Measurements from ENCODE around the gene PIP4K2A.

Gene PIP4K2A

GRCh38 chr10:22665329-22665728, 49.0 kb downstream of the PIP4K2A start:
- TF ChIP-seq Cebpa-rat (IDR thresholded peaks at IDR 0.05) = no peak
- no peak overlapping the region for H3K9ac ChIP-seq
- peaks cover 24 to 95% (median 45%) of the 10 kb centered on the region in 11 experiments; a peak in 20 of 22 replicates for H4K20me1 ChIP-seq
- no peaks in the 10 kb centered on the region for H3K27me3 ChIP-seq
- H3K4me2 ChIP-seq = no peak overlapping the region
- H3K27ac ChIP-seq = no peak overlapping the region
- H3K9me3 ChIP-seq (replicated peaks in 1 of 11) = no peaks in the 10 kb centered on the region
- peaks cover 0 to 6% (median 0%) of the 10 kb centered on the region in 11 experiments; a peak in 1 of 22 replicates for H3K36me3 ChIP-seq
- H3K4me3 ChIP-seq = no peak overlapping the region
- peaks cover 10 to 44% (median 18%) of the 10 kb centered on the region in 10 experiments for H3K4me1 ChIP-seq

GRCh38 chr10:22662733-22663330, 51.5 kb downstream of the PIP4K2A start:
- no peak overlapping the region for H3K4me2 ChIP-seq
- no peak overlapping the region for H3K9ac ChIP-seq
- no peak overlapping the region for H3K27ac ChIP-seq
- H4K20me1 ChIP-seq = peaks cover 10 to 95% (median 45%) of the 10 kb centered on the region in 11 experiments; a peak in 20 of 22 replicates
- no peaks in the 10 kb centered on the region for H3K27me3 ChIP-seq
- H3K36me3 ChIP-seq = peaks cover 0 to 6% (median 0%) of the 10 kb centered on the region in 11 experiments; a peak in 1 of 22 replicates
- H3K4me3 ChIP-seq = no peak overlapping the region
- no peak for TF ChIP-seq Cebpa-rat (IDR thresholded peaks at IDR 0.05)
- no peaks in the 10 kb centered on the region for H3K9me3 ChIP-seq (replicated peaks in 1 of 11)
- peaks cover 14 to 47% (median 25%) of the 10 kb centered on the region in 10 experiments for H3K4me1 ChIP-seq

GRCh38 chr10:22659866-22660265, 54.5 kb downstream of the PIP4K2A start:
- H3K4me3 ChIP-seq = no peak overlapping the region
- peaks cover 0 to 56% (median 8%) of the 10 kb centered on the region in 10 experiments; a peak in 15 of 20 replicates for H3K4me1 ChIP-seq
- no peak overlapping the region for H3K9ac ChIP-seq
- H3K4me2 ChIP-seq = peak overlapping the region in 2 of 11 experiments; percentile 48 to 76; a peak in 4 of 22 replicates
- H3K27ac ChIP-seq = no peak overlapping the region
- no peak for TF ChIP-seq Cebpa-rat (IDR thresholded peaks at IDR 0.05)
- peaks cover 0 to 14% (median 0%) of the 10 kb centered on the region in 11 experiments; a peak in 4 of 22 replicates for H3K36me3 ChIP-seq
- peaks cover 1 to 94% (median 30%) of the 10 kb centered on the region in 11 experiments; a peak in 16 of 22 replicates for H4K20me1 ChIP-seq
- H3K9me3 ChIP-seq (replicated peaks in 1 of 11) = no peaks in the 10 kb centered on the region
- H3K27me3 ChIP-seq = no peaks in the 10 kb centered on the region

GRCh38 chr10:22658745-22659410, 55.5 kb downstream of the PIP4K2A start:
- no peak overlapping the region for H3K4me3 ChIP-seq
- H3K27ac ChIP-seq = no peak overlapping the region
- H3K36me3 ChIP-seq = peaks cover 0 to 14% (median 0%) of the 10 kb centered on the region in 11 experiments; a peak in 4 of 22 replicates
- H3K9ac ChIP-seq = no peak overlapping the region
- peak overlapping the region in 4 of 11 experiments; percentile 12 to 76 (median 51); a peak in 7 of 22 replicates for H3K4me2 ChIP-seq
- peaks cover 2 to 96% (median 36%) of the 10 kb centered on the region in 11 experiments; a peak in 16 of 22 replicates for H4K20me1 ChIP-seq
- no peaks in the 10 kb centered on the region for H3K9me3 ChIP-seq (replicated peaks in 1 of 11)
- no peaks in the 10 kb centered on the region for H3K27me3 ChIP-seq
- H3K4me1 ChIP-seq = peaks cover 8 to 66% (median 15%) of the 10 kb centered on the region in 10 experiments; a peak in 19 of 20 replicates
- TF ChIP-seq Cebpa-rat (IDR thresholded peaks at IDR 0.05) = 0 out of 22 replicates have a peak, but pooled peaks of 2 of the 11 experiments have one; percentile 8 to 33

- peak in 1 of 11 experiments; percentile 15; a peak in 1 of 22 replicates for TF ChIP-seq Cebpa-rat (IDR thresholded peaks at IDR 0.05)
- peaks cover 0 to 14% (median 0%) of the 10 kb centered on the region in 11 experiments; a peak in 7 of 22 replicates for H3K36me3 ChIP-seq
- no peak overlapping the region; a peak in 1 of 22 replicates for H3K9ac ChIP-seq
- H3K9me3 ChIP-seq (replicated peaks in 1 of 11) = no peaks in the 10 kb centered on the region
- peak overlapping the region in 7 of 11 experiments; percentile 0 to 76 (median 14); a peak in 8 of 22 replicates for H3K4me2 ChIP-seq
- peaks cover 11 to 97% (median 43%) of the 10 kb centered on the region in 11 experiments; a peak in 18 of 22 replicates for H4K20me1 ChIP-seq
- no peak overlapping the region for H3K4me3 ChIP-seq
- H3K27ac ChIP-seq = no peak overlapping the region
- peaks cover 20 to 78% (median 27%) of the 10 kb centered on the region in 10 experiments for H3K4me1 ChIP-seq
- H3K27me3 ChIP-seq = no peaks in the 10 kb centered on the region
Measured at GRCh38 chr10:22657566-22658225, 56.7 kb downstream of the PIP4K2A start.

DNA sequence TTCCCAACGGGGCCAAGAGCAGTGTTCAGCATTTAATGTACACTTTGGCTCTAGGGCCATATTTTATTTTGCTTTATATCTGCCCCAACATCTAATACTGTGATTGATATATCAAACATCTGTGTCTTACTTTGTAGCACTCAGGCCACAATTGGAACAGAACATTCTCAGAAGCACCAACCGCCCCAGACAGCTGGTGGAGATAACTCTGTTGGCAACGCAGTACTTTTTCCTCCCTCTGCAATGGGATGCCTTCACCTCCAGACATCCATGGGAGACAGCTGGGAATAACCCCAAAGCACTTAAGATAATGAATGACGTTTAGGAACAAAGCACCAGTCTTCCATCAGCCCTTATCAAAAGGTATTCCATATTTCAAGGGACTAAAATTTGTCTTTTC, 57.4 kb downstream of the PIP4K2A start:
- no peaks in the 10 kb centered on the region for H3K9me3 ChIP-seq (replicated peaks in 1 of 11)
- H4K20me1 ChIP-seq = peaks cover 11 to 97% (median 39%) of the 10 kb centered on the region in 11 experiments; a peak in 19 of 22 replicates
- H3K4me2 ChIP-seq = peak overlapping the region in 2 of 11 experiments; percentile 14 to 76; a peak in 2 of 22 replicates
- no peaks in the 10 kb centered on the region for H3K27me3 ChIP-seq
- H3K9ac ChIP-seq = no peak overlapping the region
- H3K27ac ChIP-seq = no peak overlapping the region
- H3K4me1 ChIP-seq = peaks cover 24 to 85% (median 32%) of the 10 kb centered on the region in 10 experiments
- H3K36me3 ChIP-seq = peaks cover 0 to 20% (median 0%) of the 10 kb centered on the region in 11 experiments; a peak in 7 of 22 replicates
- TF ChIP-seq Cebpa-rat (IDR thresholded peaks at IDR 0.05) = no peak
- H3K4me3 ChIP-seq = no peak overlapping the region

DNA sequence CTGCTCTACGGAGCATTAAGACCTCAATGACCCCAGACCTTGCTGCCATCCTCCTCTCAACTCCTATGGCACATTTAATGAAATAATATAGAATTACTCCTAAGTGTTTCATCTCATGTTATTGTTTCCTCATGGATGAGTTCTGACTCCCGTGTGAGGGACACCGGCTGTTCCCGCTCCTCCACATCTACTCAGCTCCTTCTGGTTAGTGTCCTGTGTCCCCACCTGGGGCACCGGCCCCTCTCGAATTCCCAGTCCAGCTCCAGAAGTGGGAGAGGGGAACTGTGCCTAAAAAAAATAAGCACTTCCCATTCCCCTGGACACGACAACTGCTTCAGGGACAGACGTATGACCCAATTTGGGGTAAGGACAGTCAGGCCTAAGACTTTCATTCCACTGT, 58.3 kb downstream of the PIP4K2A start:
- Histone ChIP-seq H3K9ac (no peak overlapping the region), H3K27ac (no peak overlapping the region), H3K4me3 (no peak overlapping the region), H3K36me3 (peaks cover 0 to 20% (median 0%) of the 10 kb centered on the region in 11 experiments; a peak in 7 of 22 replicates), H3K4me1 (peaks cover 33 to 95% (median 39%) of the 10 kb centered on the region in 10 experiments), H4K20me1 (peaks cover 18 to 97% (median 47%) of the 10 kb centered on the region in 11 experiments; a peak in 21 of 22 replicates), H3K4me2 (peak overlapping the region in 3 of 11 experiments; percentile 13 to 70 (median 52); a peak in 5 of 22 replicates), H3K9me3 (replicated peaks in 1 of 11) (no peaks in the 10 kb centered on the region), H3K27me3 (no peaks in the 10 kb centered on the region)
- no peak for TF ChIP-seq Cebpa-rat (IDR thresholded peaks at IDR 0.05)

- peaks cover 0 to 20% (median 0%) of the 10 kb centered on the region in 11 experiments; a peak in 7 of 22 replicates for H3K36me3 ChIP-seq
- no peak for TF ChIP-seq Cebpa-rat (IDR thresholded peaks at IDR 0.05)
- no peaks in the 10 kb centered on the region for H3K9me3 ChIP-seq (replicated peaks in 1 of 11)
- no peak overlapping the region for H3K9ac ChIP-seq
- H3K4me2 ChIP-seq = peak overlapping the region in 3 of 11 experiments; percentile 13 to 70 (median 52); a peak in 5 of 22 replicates
- no peaks in the 10 kb centered on the region for H3K27me3 ChIP-seq
- H3K4me1 ChIP-seq = peaks cover 34 to 100% (median 40%) of the 10 kb centered on the region in 10 experiments
- H4K20me1 ChIP-seq = peaks cover 23 to 99% (median 51%) of the 10 kb centered on the region in 11 experiments; a peak in 21 of 22 replicates
- no peak overlapping the region for H3K27ac ChIP-seq
- no peak overlapping the region for H3K4me3 ChIP-seq
Measured at GRCh38 chr10:22655312-22655981, 58.9 kb downstream of the PIP4K2A start.

Data from BLaER1 treated with 17β-estradiol and CSF1 and Interleukin-3, amounts not matched to agents 10 nM and 100 nM (cell line).